Epithelial cell of proximal tubule (primary cell): Measurements from ENCODE around the gene QSOX1. TPM values are rescaled to one million over a fixed set of nuclear protein-coding genes. Genes with fewer than 3 reads are reported as not detected.

Source experiments
- DNase-seq: peaks from one replicate; pipeline ENCODE4 v3.0.0-alpha.2; 2011; ENCODE audit warnings: low read depth
- H3K4me3 ChIP-seq: 2 replicates; pipeline ENCODE4 v1.5.1; 2011; ENCODE audit warnings: low read depth, mild to moderate bottlenecking, low read length
- CTCF ChIP-seq: conservative IDR thresholded peaks from 2 replicates; pipeline ENCODE4 v1.5.1; 2012; ENCODE audit warnings: low read depth, mild to moderate bottlenecking, low read length
- total RNA-seq: library from RNA; depleted of rRNA; stranded (reverse); fragments of >200 nt; gene quantifications from 2 replicates; pipeline ENCODE4 v1.2.3, GENCODE V29; 2015

The QSOX1 gene
- total RNA-seq, 1 donor from 2014 or later = 247 TPM

GRCh38 chr1:180225403-180225802 is 70.7 kb downstream of the QSOX1 start:
- no peak for DNase-seq
- no peak overlapping the region for H3K4me3 ChIP-seq
- TF ChIP-seq CTCF = no peak

GRCh38 chr1:180227861-180228647 is 73.4 kb downstream of the QSOX1 start:
- TF ChIP-seq CTCF = no peak
- H3K4me3 ChIP-seq = no peak overlapping the region
- DNase-seq = no peak

GRCh38 chr1:180228648-180229482 is 74.2 kb downstream of the QSOX1 start:
- H3K4me3 ChIP-seq = peak overlapping the region; percentile 56
- no peak for TF ChIP-seq CTCF
- no peak for DNase-seq

- no peak for DNase-seq
- H3K4me3 ChIP-seq = peak within 1 kb of the TSS; percentile 56
- no peak for TF ChIP-seq CTCF
Measured at GRCh38 chr1:180229483-180230415, 75.1 kb downstream of the QSOX1 start, which contains the start of gene LHX4. TSS of gene LHX4 (plus strand) at chr1:180230264. CDS start at chr1:180230530, 266 bp downstream.

- no peak for DNase-seq
Measured at GRCh38 chr1:180230416-180230790, 75.7 kb downstream of the QSOX1 start.

More at GRCh38 chr1:180230416-180230790, 75.7 kb downstream of the QSOX1 start:
- no peak for TF ChIP-seq CTCF
- H3K4me3 ChIP-seq = peak overlapping the region; percentile 56
